Duodenal mucosa (tissue), 2 donors: Measurements from ENCODE around the gene MPV17L2.
A peak's percentile ranks its signal among the peaks of the same experiment; 100 is the strongest.

ENCODE experiments used
- H3K27ac ChIP-seq: one replicate; pipeline ENCODE4 v1.7.0; 2013; ENCODE audit warnings: low read depth, low read length
- H3K27me3 ChIP-seq, 2 donors: one replicate each; pipeline ENCODE4 v1.7.0; 2013; ENCODE audit warnings: low read length in 2 of 2, control low read depth in 1 of 2; ENCODE audit not compliant: insufficient read depth in 2 of 2, control insufficient read depth in 1 of 2
- H3K36me3 ChIP-seq, 2 donors: one replicate each; pipeline ENCODE4 v1.7.0; 2013; ENCODE audit warnings: low read length in 2 of 2, control low read depth in 1 of 2; ENCODE audit not compliant: insufficient read depth in 2 of 2, control insufficient read depth in 1 of 2
- H3K4me1 ChIP-seq, 2 donors: one replicate each; pipeline ENCODE4 v1.7.0; 2013; ENCODE audit warnings: low read length in 2 of 2, control low read depth in 1 of 2; ENCODE audit not compliant: insufficient read depth in 2 of 2, control insufficient read depth in 1 of 2
- H3K4me3 ChIP-seq, 2 donors: one replicate each; pipeline ENCODE4 v1.7.0; 2013; ENCODE audit warnings: low read length in 2 of 2, low read depth in 1 of 2
- H3K9ac ChIP-seq, 2 donors: one replicate each; pipeline ENCODE4 v1.7.0; 2013; ENCODE audit warnings: low read length in 2 of 2, low read depth in 1 of 2
- H3K9me3 ChIP-seq, 2 donors: one replicate each; pipeline ENCODE4 v1.7.0; 2013; ENCODE audit warnings: low read length in 2 of 2, control low read depth in 1 of 2; ENCODE audit not compliant: control insufficient read depth in 1 of 2

MPV17L2 gene

GRCh38 chr19:18160493-18160970 lies 32.5 kb upstream of the MPV17L2 start:
- no peaks in the 10 kb centered on the region for H3K27me3 ChIP-seq

GRCh38 chr19:18160971-18161635 lies 31.9 kb upstream of the MPV17L2 start:
- Histone ChIP-seq H3K4me3 (peak overlapping the region; percentile 40 to 51), H3K27ac (no peak overlapping the region), H3K9ac (peak overlapping the region; percentile 43 to 63), H3K27me3 (no peaks in the 10 kb centered on the region), H3K4me1 (peaks cover 26 to 27% of the 10 kb centered on the region in 2 donors), H3K9me3 (no peaks in the 10 kb centered on the region), H3K36me3 (peaks cover 12 to 30% of the 10 kb centered on the region in 2 donors)

More at GRCh38 chr19:18160493-18160970, 32.5 kb upstream of the MPV17L2 start:
- peaks cover 7 to 27% of the 10 kb centered on the region in 2 donors for H3K36me3 ChIP-seq
- H3K4me3 ChIP-seq, result peak overlapping the region; percentile 40 to 43
- peaks cover 29 to 31% of the 10 kb centered on the region in 2 donors for H3K4me1 ChIP-seq
- peak overlapping the region; percentile 43 to 63 for H3K9ac ChIP-seq
- no peak overlapping the region for H3K27ac ChIP-seq
- H3K9me3 ChIP-seq, result no peaks in the 10 kb centered on the region

- H3K4me1 ChIP-seq, result peaks cover 21 to 22% of the 10 kb centered on the region in 2 donors
- H3K36me3 ChIP-seq, result peaks cover 13 to 34% of the 10 kb centered on the region in 2 donors
- H3K9me3 ChIP-seq, result no peaks in the 10 kb centered on the region
- no peak overlapping the region for H3K27ac ChIP-seq
- no peaks in the 10 kb centered on the region for H3K27me3 ChIP-seq
- H3K9ac ChIP-seq, result no peak overlapping the region
- H3K4me3 ChIP-seq, result peak overlapping the region; percentile 13 to 51
Observed at GRCh38 chr19:18161636-18162002, 31.4 kb upstream of the MPV17L2 start.

- no peak overlapping the region for H3K9ac ChIP-seq
- no peaks in the 10 kb centered on the region for H3K27me3 ChIP-seq
- H3K4me3 ChIP-seq, result no peak overlapping the region
- no peak overlapping the region for H3K27ac ChIP-seq
- peaks cover 17 to 52% of the 10 kb centered on the region in 2 donors for H3K36me3 ChIP-seq
- H3K4me1 ChIP-seq, result peaks cover 10 to 13% of the 10 kb centered on the region in 2 donors
- H3K9me3 ChIP-seq, result no peaks in the 10 kb centered on the region
Observed at GRCh38 chr19:18164072-18164471, 28.9 kb upstream of the MPV17L2 start.

- no peaks in the 10 kb centered on the region for H3K9me3 ChIP-seq
- H3K27ac ChIP-seq, result no peak overlapping the region
- H3K4me1 ChIP-seq, result peaks cover 5 to 6% of the 10 kb centered on the region in 2 donors
- H3K9ac ChIP-seq, result no peak overlapping the region
- no peak overlapping the region for H3K4me3 ChIP-seq
- H3K27me3 ChIP-seq, result no peaks in the 10 kb centered on the region
- H3K36me3 ChIP-seq, result peaks cover 17 to 56% of the 10 kb centered on the region in 2 donors
Observed at GRCh38 chr19:18165794-18166544, 27.0 kb upstream of the MPV17L2 start.

- Histone ChIP-seq H3K4me3 (no peak overlapping the region), H3K27ac (no peak overlapping the region), H3K36me3 (peaks cover 17 to 51% of the 10 kb centered on the region in 2 donors), H3K27me3 (no peaks in the 10 kb centered on the region), H3K9me3 (no peaks in the 10 kb centered on the region), H3K4me1 (no peaks in the 10 kb centered on the region), H3K9ac (no peak overlapping the region)
Observed at GRCh38 chr19:18167011-18167410, 26.0 kb upstream of the MPV17L2 start.

- Histone ChIP-seq H3K27me3 (no peaks in the 10 kb centered on the region), H3K9me3 (no peaks in the 10 kb centered on the region), H3K36me3 (peaks cover 14 to 42% of the 10 kb centered on the region in 2 donors), H3K4me1 (peaks cover 0 to 2% of the 10 kb centered on the region in 2 donors), H3K4me3 (no peak overlapping the region), H3K9ac (no peak overlapping the region), H3K27ac (no peak overlapping the region)
Observed at GRCh38 chr19:18167975-18168645, 24.9 kb upstream of the MPV17L2 start.

- Histone ChIP-seq H3K27ac (no peak overlapping the region), H3K4me1 (peaks cover 6% of the 10 kb centered on the region in 2 donors), H3K9me3 (no peaks in the 10 kb centered on the region), H3K9ac (no peak overlapping the region), H3K4me3 (no peak overlapping the region), H3K27me3 (no peaks in the 10 kb centered on the region), H3K36me3 (peaks cover 11 to 35% of the 10 kb centered on the region in 2 donors)
Observed at GRCh38 chr19:18168673-18169381, 24.2 kb upstream of the MPV17L2 start.

GRCh38 chr19:18170714-18171255 lies 22.2 kb upstream of the MPV17L2 start:
- H3K4me3 ChIP-seq, result no peak overlapping the region
- H3K36me3 ChIP-seq, result peaks cover 8 to 29% of the 10 kb centered on the region in 2 donors
- no peak overlapping the region for H3K27ac ChIP-seq
- no peaks in the 10 kb centered on the region for H3K27me3 ChIP-seq
- H3K9me3 ChIP-seq, result no peaks in the 10 kb centered on the region
- H3K9ac ChIP-seq, result no peak overlapping the region
- H3K4me1 ChIP-seq, result peaks cover 18 to 23% of the 10 kb centered on the region in 2 donors
